Fibroblast of lung (primary cell): ENCODE results near the gene CHMP4A. TPM values are rescaled to one million over a fixed set of nuclear protein-coding genes. Genes with fewer than 3 reads are reported as not detected.

Experiments used
- DNase-seq, 2 donors: peaks; one replicate each; pipeline versions ENCODE4 v3.0.0 to v3.0.0-alpha.2; 2010; ENCODE audit warnings: low read depth in 2 of 2
- H2AFZ ChIP-seq: 2 replicates; pipeline ENCODE4 v1.5.1; 2012; ENCODE audit warnings: low read length, control low read depth, inconsistent platforms
- H3K27ac ChIP-seq: 2 replicates; pipeline ENCODE4 v1.5.1; 2011; ENCODE audit warnings: low read length, control low read depth; ENCODE audit not compliant: insufficient read depth
- H3K27me3 ChIP-seq: 2 replicates; pipeline ENCODE4 v1.5.1; 2011; ENCODE audit warnings: mild to moderate bottlenecking, low read length; ENCODE audit not compliant: control insufficient read depth, insufficient read depth
- H3K36me3 ChIP-seq: 2 replicates; pipeline ENCODE4 v1.5.1; 2011; ENCODE audit warnings: low read length; ENCODE audit not compliant: control insufficient read depth, insufficient read depth
- H3K4me1 ChIP-seq: 2 replicates; pipeline ENCODE4 v1.5.1; 2011; ENCODE audit warnings: low read length; ENCODE audit not compliant: control insufficient read depth, insufficient read depth; ENCODE audit errors: extremely low read depth
- H3K4me2 ChIP-seq: 2 replicates; pipeline ENCODE4 v1.5.1; 2011; ENCODE audit warnings: low read length, control low read depth; ENCODE audit not compliant: insufficient read depth; ENCODE audit errors: extremely low read depth
- H3K4me3 ChIP-seq, 4 experiments: fragments of 200-600 bp in 1 of 4; sonication (generic) in 1 of 4; replicated peaks in 1 of 4; 2 replicates each; pipeline ENCODE4 v1.5.1; 2011 to 2016; ENCODE audit warnings: low read length in 4 of 4, low read depth in 3 of 4, mild to moderate bottlenecking in 3 of 4, control low read depth in 2 of 4, inconsistent platforms in 1 of 4, mixed read lengths in 1 of 4; ENCODE audit not compliant: insufficient read depth in 1 of 4; ENCODE audit errors: control extremely low read depth in 1 of 4
- H3K79me2 ChIP-seq: 2 replicates; pipeline ENCODE4 v1.5.1; 2012; ENCODE audit warnings: mild to moderate bottlenecking, low read length, inconsistent platforms; ENCODE audit not compliant: control insufficient read depth, insufficient read depth
- H3K9ac ChIP-seq: 2 replicates; pipeline ENCODE4 v1.5.1; 2011; ENCODE audit warnings: mild to moderate bottlenecking, low read length, control low read depth; ENCODE audit not compliant: insufficient read depth
- H3K9me3 ChIP-seq: 2 replicates; pipeline ENCODE4 v1.5.1; 2012; ENCODE audit warnings: low read depth, low read length; ENCODE audit not compliant: control insufficient read depth, insufficient read depth
- H4K20me1 ChIP-seq: 2 replicates; pipeline ENCODE4 v1.5.1; 2011; ENCODE audit warnings: low read length; ENCODE audit not compliant: control insufficient read depth, insufficient read depth; ENCODE audit errors: extremely low read depth
- CTCF ChIP-seq, 2 donors: IDR thresholded peaks in 1 of 2; conservative IDR thresholded peaks in 1 of 2; 1 replicate in 1 of 2; 2 replicates in 1 of 2; pipeline ENCODE4 v1.5.1; 2011 to 2012; ENCODE audit warnings: low read length in 2 of 2, control low read depth in 1 of 2, inconsistent platforms in 1 of 2, low read depth in 1 of 2, mild to moderate bottlenecking in 1 of 2
- EZH2 ChIP-seq: IDR thresholded peaks from 2 replicates; pipeline ENCODE4 v1.5.1; 2012; ENCODE audit warnings: low read length, control low read depth, mild to moderate bottlenecking; ENCODE audit errors: missing control alignments
- polyA plus RNA-seq, 2 donors: library from polyadenylated mRNA; depleted of rRNA in 1 of 2; stranded (reverse) in 1 of 2; unstranded in 1 of 2; fragments of >200 nt; gene quantifications; 2 replicates each; pipeline ENCODE4 v1.2.1, GENCODE V29; 2011 to 2012; ENCODE audit warnings: missing spikeins in 1 of 2
- total RNA-seq: library from RNA; depleted of rRNA; stranded (reverse); fragments of >200 nt; gene quantifications from 2 replicates; pipeline ENCODE4 v1.2.1, GENCODE V29; 2014

CHMP4A gene
- total and polyA plus RNA-seq, 2 donors (not counting 1 experiment from before 2014, with no cell fraction given), result 22.1 to 96.8 TPM

- no peaks in the 10 kb centered on the region for H4K20me1 ChIP-seq
- H3K9ac ChIP-seq, result peak within 1 kb of the TSS; percentile 99
- TF ChIP-seq CTCF (conservative IDR thresholded peaks at IDR 0.05 in 1 of 2, IDR thresholded peaks at IDR 0.05 in 1 of 2; ENCODE audit: low read depth in 1 of 2, low read length in 2 of 2), result no peak
- TF ChIP-seq EZH2, result no peak
- H3K27ac ChIP-seq, result peak within 1 kb of the TSS; percentile 98
- H3K4me1 ChIP-seq, result no peaks in the 10 kb centered on the region
- H3K27me3 ChIP-seq, result no peaks in the 10 kb centered on the region
- peak within 1 kb of the TSS; percentile 80 for H2AFZ ChIP-seq
- peak; percentile 89 for DNase-seq
- peak within 1 kb of the TSS; percentile 81 for H3K4me2 ChIP-seq
- H3K36me3 ChIP-seq, result peaks cover 11% of the 10 kb centered on the region
- peak within 1 kb of the TSS; percentile 73 to 93 (median 81) for H3K4me3 ChIP-seq
- peaks cover 29% of the 10 kb centered on the region for H3K79me2 ChIP-seq
- no peaks in the 10 kb centered on the region for H3K9me3 ChIP-seq
Observed at GRCh38 chr14:24195186-24196070, 17.9 kb downstream of the CHMP4A start, which contains the start of gene TM9SF1. TM9SF1 (minus strand) TSS chr14:24195441; CDS start chr14:24195019, 422 bp downstream.

- peak overlapping the region; percentile 73 to 93 (median 81) for H3K4me3 ChIP-seq
- DNase-seq, result no peak
- peaks cover 15% of the 10 kb centered on the region for H3K36me3 ChIP-seq
- no peaks in the 10 kb centered on the region for H3K27me3 ChIP-seq
- peak overlapping the region; percentile 74 for H3K4me2 ChIP-seq
- no peaks in the 10 kb centered on the region for H4K20me1 ChIP-seq
- H3K4me1 ChIP-seq, result no peaks in the 10 kb centered on the region
- H2AFZ ChIP-seq, result no peak overlapping the region
- H3K9me3 ChIP-seq, result no peaks in the 10 kb centered on the region
- peaks cover 29% of the 10 kb centered on the region for H3K79me2 ChIP-seq
- H3K27ac ChIP-seq, result peak overlapping the region; percentile 98
- TF ChIP-seq CTCF (conservative IDR thresholded peaks at IDR 0.05 in 1 of 2, IDR thresholded peaks at IDR 0.05 in 1 of 2; ENCODE audit: low read depth in 1 of 2, low read length in 2 of 2), result no peak
- no peak for TF ChIP-seq EZH2
- H3K9ac ChIP-seq, result peak overlapping the region; percentile 99
Observed at GRCh38 chr14:24194873-24195185, 18.5 kb downstream of the CHMP4A start.

- Histone ChIP-seq H3K27ac (no peak overlapping the region), H3K9me3 (no peaks in the 10 kb centered on the region), H3K4me2 (peak overlapping the region; percentile 74), H4K20me1 (no peaks in the 10 kb centered on the region), H3K36me3 (peaks cover 15% of the 10 kb centered on the region), H3K4me3 (peak overlapping the region; percentile 73 to 93 (median 81)), H3K4me1 (no peaks in the 10 kb centered on the region), H3K27me3 (no peaks in the 10 kb centered on the region), H2AFZ (no peak overlapping the region), H3K9ac (no peak overlapping the region), H3K79me2 (peaks cover 29% of the 10 kb centered on the region)
- DNase-seq, result no peak
- TF ChIP-seq CTCF (conservative IDR thresholded peaks at IDR 0.05 in 1 of 2, IDR thresholded peaks at IDR 0.05 in 1 of 2; ENCODE audit: low read depth in 1 of 2, low read length in 2 of 2) (no peak), EZH2 (no peak)
Observed at GRCh38 chr14:24194186-24194872, 19.0 kb downstream of the CHMP4A start.
